ENCODE measurements around the gene TSPAN18. TPM values are rescaled to one million over a fixed set of nuclear protein-coding genes. Genes with fewer than 3 reads are reported as not detected.

The TSPAN18 gene
- total and polyA plus RNA-seq, 2 experiments from 2014 or later, result 6.0 to 10.6 TPM

DNA sequence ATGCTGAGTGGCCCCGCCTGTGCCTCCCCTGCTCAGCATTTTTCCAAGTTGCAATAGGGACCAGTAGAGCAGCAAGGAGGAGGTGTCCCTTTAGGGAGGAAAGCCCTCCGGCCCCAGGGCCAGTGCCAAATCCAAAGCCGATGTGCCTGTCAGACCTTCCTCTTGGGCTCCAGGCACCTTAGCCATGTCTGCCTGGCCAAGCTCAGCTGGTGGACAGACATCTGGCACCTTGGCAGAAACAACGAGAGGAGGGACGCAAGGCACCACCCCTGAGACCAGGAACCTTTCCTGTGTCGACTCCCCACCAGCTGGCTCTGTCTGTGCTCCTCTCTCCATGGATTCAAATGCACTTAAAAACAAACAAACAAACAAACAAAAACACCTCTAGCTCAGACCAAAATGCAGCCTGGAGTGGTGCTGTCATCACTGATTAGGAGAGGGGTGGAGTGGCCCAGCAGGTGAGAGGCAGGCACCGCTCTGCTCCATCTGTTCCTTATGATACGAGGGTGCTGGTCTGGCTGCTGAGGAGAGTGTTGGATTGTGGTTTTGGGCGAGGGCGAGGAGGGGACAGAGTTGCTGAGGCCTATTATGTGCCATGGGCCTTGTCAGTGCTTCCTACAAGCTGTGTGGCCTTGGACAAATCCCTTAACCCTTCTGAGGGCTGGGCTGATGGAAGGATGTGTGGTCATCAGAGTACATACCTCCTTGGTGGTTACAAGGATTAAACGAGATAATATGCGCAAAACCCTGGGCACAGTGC, 177.7 kb downstream of the TSPAN18 start (continued):
- TF ChIP-seq, protein P1, sequence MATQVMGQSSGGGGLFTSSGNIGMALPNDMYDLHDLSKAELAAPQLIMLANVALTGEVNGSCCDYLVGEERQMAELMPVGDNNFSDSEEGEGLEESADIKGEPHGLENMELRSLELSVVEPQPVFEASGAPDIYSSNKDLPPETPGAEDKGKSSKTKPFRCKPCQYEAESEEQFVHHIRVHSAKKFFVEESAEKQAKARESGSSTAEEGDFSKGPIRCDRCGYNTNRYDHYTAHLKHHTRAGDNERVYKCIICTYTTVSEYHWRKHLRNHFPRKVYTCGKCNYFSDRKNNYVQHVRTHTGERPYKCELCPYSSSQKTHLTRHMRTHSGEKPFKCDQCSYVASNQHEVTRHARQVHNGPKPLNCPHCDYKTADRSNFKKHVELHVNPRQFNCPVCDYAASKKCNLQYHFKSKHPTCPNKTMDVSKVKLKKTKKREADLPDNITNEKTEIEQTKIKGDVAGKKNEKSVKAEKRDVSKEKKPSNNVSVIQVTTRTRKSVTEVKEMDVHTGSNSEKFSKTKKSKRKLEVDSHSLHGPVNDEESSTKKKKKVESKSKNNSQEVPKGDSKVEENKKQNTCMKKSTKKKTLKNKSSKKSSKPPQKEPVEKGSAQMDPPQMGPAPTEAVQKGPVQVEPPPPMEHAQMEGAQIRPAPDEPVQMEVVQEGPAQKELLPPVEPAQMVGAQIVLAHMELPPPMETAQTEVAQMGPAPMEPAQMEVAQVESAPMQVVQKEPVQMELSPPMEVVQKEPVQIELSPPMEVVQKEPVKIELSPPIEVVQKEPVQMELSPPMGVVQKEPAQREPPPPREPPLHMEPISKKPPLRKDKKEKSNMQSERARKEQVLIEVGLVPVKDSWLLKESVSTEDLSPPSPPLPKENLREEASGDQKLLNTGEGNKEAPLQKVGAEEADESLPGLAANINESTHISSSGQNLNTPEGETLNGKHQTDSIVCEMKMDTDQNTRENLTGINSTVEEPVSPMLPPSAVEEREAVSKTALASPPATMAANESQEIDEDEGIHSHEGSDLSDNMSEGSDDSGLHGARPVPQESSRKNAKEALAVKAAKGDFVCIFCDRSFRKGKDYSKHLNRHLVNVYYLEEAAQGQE (IDR thresholded peaks at IDR 0.05; ENCODE audit: unreplicated experiment), result no peak
- TF ChIP-seq, protein P2, sequence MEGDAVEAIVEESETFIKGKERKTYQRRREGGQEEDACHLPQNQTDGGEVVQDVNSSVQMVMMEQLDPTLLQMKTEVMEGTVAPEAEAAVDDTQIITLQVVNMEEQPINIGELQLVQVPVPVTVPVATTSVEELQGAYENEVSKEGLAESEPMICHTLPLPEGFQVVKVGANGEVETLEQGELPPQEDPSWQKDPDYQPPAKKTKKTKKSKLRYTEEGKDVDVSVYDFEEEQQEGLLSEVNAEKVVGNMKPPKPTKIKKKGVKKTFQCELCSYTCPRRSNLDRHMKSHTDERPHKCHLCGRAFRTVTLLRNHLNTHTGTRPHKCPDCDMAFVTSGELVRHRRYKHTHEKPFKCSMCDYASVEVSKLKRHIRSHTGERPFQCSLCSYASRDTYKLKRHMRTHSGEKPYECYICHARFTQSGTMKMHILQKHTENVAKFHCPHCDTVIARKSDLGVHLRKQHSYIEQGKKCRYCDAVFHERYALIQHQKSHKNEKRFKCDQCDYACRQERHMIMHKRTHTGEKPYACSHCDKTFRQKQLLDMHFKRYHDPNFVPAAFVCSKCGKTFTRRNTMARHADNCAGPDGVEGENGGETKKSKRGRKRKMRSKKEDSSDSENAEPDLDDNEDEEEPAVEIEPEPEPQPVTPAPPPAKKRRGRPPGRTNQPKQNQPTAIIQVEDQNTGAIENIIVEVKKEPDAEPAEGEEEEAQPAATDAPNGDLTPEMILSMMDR (conservative IDR thresholded peaks at IDR 0.05; ENCODE audit: low read depth in 2 of 2), result no peak
- TF ChIP-seq CREB1 (CRISPR knock-in tag; IDR thresholded peaks at IDR 0.05; ENCODE audit: low read depth) (no peak), ZNF114 (CRISPR knock-in tag; IDR thresholded peaks at IDR 0.05) (no peak)

DNA sequence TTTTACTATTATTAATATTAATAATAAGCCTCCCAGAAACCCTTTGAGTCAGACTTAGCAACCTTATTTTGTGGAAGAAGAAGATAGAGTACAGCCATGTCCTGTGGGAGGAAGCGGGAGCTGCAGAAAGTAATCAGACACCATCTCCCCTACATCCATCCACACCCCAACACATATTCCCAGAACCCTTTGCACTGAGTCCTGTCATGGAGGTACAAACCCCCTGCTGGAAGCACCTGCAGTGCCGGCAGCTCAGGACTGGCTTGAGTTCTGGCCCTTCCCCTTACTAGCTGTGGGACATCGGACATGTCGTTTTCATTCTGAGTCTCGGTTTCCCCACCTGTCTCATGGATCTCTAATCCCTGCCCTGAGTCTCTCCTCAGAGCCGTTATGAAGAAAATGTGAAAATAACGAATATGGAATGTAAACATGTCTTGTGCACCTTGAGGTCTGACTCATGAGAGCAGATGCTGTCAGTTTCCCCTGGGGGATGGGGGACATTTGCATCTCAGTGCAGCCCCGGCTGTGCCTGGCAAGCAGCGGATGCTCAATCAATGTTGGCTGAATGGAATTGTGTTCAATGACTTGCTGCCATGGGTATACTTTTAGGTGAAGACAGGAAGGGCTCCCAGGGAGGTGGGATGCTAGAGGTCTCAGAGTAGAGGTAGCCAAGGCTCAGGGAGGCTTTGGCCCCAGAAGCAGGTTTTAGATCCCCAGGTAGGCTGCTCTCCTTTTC, 178.5 kb downstream of the TSPAN18 start:
- ATAC-seq (peak; percentile 47), DNase-seq (ENCODE audit: low spot score) (no peak)
- H3K4me2 ChIP-seq, result peak overlapping the region; percentile 39
- no peaks in the 10 kb centered on the region for H3K36me3 ChIP-seq (ENCODE audit: insufficient read depth)
- Mint-ChIP-seq H3K4me3 (no peak overlapping the region), H3K4me1 (peaks cover 38% of the 10 kb centered on the region), H3K9me3 (no peaks in the 10 kb centered on the region), H3K36me3 (ENCODE audit: low read depth) (no peaks in the 10 kb centered on the region), H3K27ac (no peak overlapping the region), H3K27me3 (ENCODE audit: insufficient read depth, low read depth, poor library complexity) (peaks cover 18% of the 10 kb centered on the region)
- H4K20me1 ChIP-seq (replicated peaks; ENCODE audit: insufficient read depth), result no peaks in the 10 kb centered on the region
- H2AFZ ChIP-seq, result no peak overlapping the region
- H3F3A ChIP-seq (replicated peaks; ENCODE audit: low read depth), result 0 out of 2 replicates have a peak, but pooled peaks cover 4% of the 10 kb centered on the region
- peaks cover 23% of the 10 kb centered on the region for H3K4me1 ChIP-seq (ENCODE audit: insufficient read depth)
- no peaks in the 10 kb centered on the region for H3K9me2 ChIP-seq (ENCODE audit: insufficient read depth)
- no peak overlapping the region for H3K4me3 ChIP-seq
- H3K79me2 ChIP-seq (replicated peaks; ENCODE audit: insufficient read depth), result no peaks in the 10 kb centered on the region
- no peaks in the 10 kb centered on the region for H3K27me3 ChIP-seq (ENCODE audit: insufficient read depth)
- H3K27ac ChIP-seq (ENCODE audit: low read depth), result no peak overlapping the region
- no peak for TF ChIP-seq NANOG (IDR thresholded peaks at IDR 0.05; ENCODE audit: borderline replicate concordance)
- TF ChIP-seq, protein P3, sequence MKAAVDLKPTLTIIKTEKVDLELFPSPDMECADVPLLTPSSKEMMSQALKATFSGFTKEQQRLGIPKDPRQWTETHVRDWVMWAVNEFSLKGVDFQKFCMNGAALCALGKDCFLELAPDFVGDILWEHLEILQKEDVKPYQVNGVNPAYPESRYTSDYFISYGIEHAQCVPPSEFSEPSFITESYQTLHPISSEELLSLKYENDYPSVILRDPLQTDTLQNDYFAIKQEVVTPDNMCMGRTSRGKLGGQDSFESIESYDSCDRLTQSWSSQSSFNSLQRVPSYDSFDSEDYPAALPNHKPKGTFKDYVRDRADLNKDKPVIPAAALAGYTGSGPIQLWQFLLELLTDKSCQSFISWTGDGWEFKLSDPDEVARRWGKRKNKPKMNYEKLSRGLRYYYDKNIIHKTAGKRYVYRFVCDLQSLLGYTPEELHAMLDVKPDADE (IDR thresholded peaks at IDR 0.05), result no peak
- TF ChIP-seq JUNB (IDR thresholded peaks at IDR 0.05; ENCODE audit: unreplicated experiment), result no peak
- no peak for TF ChIP-seq ZNF331 (CRISPR knock-in tag; IDR thresholded peaks at IDR 0.05; ENCODE audit: low read depth)
- TF ChIP-seq ZNF114 (CRISPR knock-in tag; IDR thresholded peaks at IDR 0.05), result no peak
- TF ChIP-seq, protein P4, sequence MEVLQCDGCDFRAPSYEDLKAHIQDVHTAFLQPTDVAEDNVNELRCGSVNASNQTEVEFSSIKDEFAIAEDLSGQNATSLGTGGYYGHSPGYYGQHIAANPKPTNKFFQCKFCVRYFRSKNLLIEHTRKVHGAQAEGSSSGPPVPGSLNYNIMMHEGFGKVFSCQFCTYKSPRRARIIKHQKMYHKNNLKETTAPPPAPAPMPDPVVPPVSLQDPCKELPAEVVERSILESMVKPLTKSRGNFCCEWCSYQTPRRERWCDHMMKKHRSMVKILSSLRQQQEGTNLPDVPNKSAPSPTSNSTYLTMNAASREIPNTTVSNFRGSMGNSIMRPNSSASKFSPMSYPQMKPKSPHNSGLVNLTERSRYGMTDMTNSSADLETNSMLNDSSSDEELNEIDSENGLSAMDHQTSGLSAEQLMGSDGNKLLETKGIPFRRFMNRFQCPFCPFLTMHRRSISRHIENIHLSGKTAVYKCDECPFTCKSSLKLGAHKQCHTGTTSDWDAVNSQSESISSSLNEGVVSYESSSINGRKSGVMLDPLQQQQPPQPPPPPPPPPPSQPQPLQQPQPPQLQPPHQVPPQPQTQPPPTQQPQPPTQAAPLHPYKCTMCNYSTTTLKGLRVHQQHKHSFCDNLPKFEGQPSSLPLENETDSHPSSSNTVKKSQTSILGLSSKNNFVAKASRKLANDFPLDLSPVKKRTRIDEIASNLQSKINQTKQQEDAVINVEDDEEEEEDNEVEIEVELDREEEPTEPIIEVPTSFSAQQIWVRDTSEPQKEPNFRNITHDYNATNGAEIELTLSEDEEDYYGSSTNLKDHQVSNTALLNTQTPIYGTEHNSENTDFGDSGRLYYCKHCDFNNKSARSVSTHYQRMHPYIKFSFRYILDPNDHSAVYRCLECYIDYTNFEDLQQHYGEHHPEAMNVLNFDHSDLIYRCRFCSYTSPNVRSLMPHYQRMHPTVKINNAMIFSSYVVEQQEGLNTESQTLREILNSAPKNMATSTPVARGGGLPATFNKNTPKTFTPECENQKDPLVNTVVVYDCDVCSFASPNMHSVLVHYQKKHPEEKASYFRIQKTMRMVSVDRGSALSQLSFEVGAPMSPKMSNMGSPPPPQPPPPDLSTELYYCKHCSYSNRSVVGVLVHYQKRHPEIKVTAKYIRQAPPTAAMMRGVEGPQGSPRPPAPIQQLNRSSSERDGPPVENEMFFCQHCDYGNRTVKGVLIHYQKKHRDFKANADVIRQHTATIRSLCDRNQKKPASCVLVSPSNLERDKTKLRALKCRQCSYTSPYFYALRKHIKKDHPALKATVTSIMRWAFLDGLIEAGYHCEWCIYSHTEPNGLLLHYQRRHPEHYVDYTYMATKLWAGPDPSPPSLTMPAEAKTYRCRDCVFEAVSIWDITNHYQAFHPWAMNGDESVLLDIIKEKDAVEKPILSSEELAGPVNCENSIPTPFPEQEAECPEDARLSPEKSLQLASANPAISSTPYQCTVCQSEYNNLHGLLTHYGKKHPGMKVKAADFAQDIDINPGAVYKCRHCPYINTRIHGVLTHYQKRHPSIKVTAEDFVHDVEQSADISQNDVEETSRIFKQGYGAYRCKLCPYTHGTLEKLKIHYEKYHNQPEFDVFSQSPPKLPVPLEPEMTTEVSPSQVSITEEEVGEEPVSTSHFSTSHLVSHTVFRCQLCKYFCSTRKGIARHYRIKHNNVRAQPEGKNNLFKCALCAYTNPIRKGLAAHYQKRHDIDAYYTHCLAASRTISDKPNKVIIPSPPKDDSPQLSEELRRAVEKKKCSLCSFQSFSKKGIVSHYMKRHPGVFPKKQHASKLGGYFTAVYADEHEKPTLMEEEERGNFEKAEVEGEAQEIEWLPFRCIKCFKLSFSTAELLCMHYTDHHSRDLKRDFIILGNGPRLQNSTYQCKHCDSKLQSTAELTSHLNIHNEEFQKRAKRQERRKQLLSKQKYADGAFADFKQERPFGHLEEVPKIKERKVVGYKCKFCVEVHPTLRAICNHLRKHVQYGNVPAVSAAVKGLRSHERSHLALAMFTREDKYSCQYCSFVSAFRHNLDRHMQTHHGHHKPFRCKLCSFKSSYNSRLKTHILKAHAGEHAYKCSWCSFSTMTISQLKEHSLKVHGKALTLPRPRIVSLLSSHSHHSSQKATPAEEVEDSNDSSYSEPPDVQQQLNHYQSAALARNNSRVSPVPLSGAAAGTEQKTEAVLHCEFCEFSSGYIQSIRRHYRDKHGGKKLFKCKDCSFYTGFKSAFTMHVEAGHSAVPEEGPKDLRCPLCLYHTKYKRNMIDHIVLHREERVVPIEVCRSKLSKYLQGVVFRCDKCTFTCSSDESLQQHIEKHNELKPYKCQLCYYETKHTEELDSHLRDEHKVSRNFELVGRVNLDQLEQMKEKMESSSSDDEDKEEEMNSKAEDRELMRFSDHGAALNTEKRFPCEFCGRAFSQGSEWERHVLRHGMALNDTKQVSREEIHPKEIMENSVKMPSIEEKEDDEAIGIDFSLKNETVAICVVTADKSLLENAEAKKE (CRISPR knock-in tag; IDR thresholded peaks at IDR 0.05), result no peak
- no peak for TF ChIP-seq STAT1 (IDR thresholded peaks at IDR 0.05; ENCODE audit: unreplicated experiment)
- no peak for TF ChIP-seq CREB1 (CRISPR knock-in tag; IDR thresholded peaks at IDR 0.05; ENCODE audit: low read depth)

Measured in GM23338 (cell line).